Thymus (tissue), 11 donors: ENCODE results near the gene FAM124A. TPM values are rescaled to one million over a fixed set of nuclear protein-coding genes. Genes with fewer than 3 reads are reported as not detected.

Experiments used
- DNase-seq, 9 donors: peaks; one replicate each; pipeline ENCODE4 v3.0.0-alpha.2; 2013; ENCODE audit warnings: low spot score in 9 of 9, low read depth in 6 of 9, missing footprints in 1 of 9
- H3K27ac ChIP-seq, 2 donors: one replicate each; pipeline ENCODE4 v1.5.1; 2013; ENCODE audit warnings: control low read depth in 1 of 2, low read depth in 1 of 2, low read length in 1 of 2, mild to moderate bottlenecking in 1 of 2, moderate library complexity in 1 of 2
- H3K27me3 ChIP-seq, 2 donors: one replicate each; pipeline ENCODE4 v1.5.1; 2013; ENCODE audit warnings: low read length in 1 of 2; ENCODE audit not compliant: control insufficient read depth in 2 of 2, insufficient read depth in 1 of 2
- H3K36me3 ChIP-seq, 2 donors: one replicate each; pipeline ENCODE4 v1.5.1; 2013; ENCODE audit warnings: low read length in 1 of 2, mild to moderate bottlenecking in 1 of 2, moderate library complexity in 1 of 2; ENCODE audit not compliant: control insufficient read depth in 2 of 2, insufficient read depth in 2 of 2
- H3K4me1 ChIP-seq, 2 donors: one replicate each; pipeline ENCODE4 v1.5.1; 2013; ENCODE audit warnings: low read length in 2 of 2; ENCODE audit not compliant: control insufficient read depth in 2 of 2, insufficient read depth in 2 of 2
- H3K4me3 ChIP-seq, 2 donors: one replicate each; pipeline ENCODE4 v1.5.1; 2013; ENCODE audit warnings: low read length in 2 of 2, control low read depth in 1 of 2, mild to moderate bottlenecking in 1 of 2
- H3K9me3 ChIP-seq, 2 donors: one replicate each; pipeline ENCODE4 v1.5.1; 2013; ENCODE audit warnings: low read length in 1 of 2, mild to moderate bottlenecking in 1 of 2; ENCODE audit not compliant: control insufficient read depth in 2 of 2, insufficient read depth in 1 of 2
- WGBS: extraction: QIAGEN DNeasy Blood & Tissue Kit; methylation state at CpG from one replicate; pipeline ENCODE4 v1.1.7; 2013; 5-methylcytosine and 5-hydroxymethylcytosine counted together
- polyA plus RNA-seq: library from polyadenylated mRNA; stranded (reverse); fragments of 200-250 nt; gene quantifications from one replicate; pipeline ENCODE4 v1.2.3, GENCODE V29; 2013
- total RNA-seq: library from RNA; stranded (reverse); fragments of 120-200 nt; gene quantifications from one replicate; pipeline ENCODE4 v1.2.4, GENCODE V29; 2013
- donor health status: healthy.

Gene FAM124A
- total and polyA plus RNA-seq, 2 donors: 3.0 to 5.2 TPM

GRCh38 chr13:51181786-51182383, 40.3 kb upstream of the FAM124A start:
- DNase-seq: no peak
- no peaks in the 10 kb centered on the region for H3K9me3 ChIP-seq
- H3K27ac ChIP-seq: no peak overlapping the region
- WGBS: 94% methylated on average over 4 of the region's 4 CpGs
- no peaks in the 10 kb centered on the region for H3K4me1 ChIP-seq
- H3K27me3 ChIP-seq: peaks cover 0 to 5% of the 10 kb centered on the region in 2 donors
- no peak overlapping the region for H3K4me3 ChIP-seq
- H3K36me3 ChIP-seq: no peaks in the 10 kb centered on the region

GRCh38 chr13:51191743-51192142, 30.5 kb upstream of the FAM124A start:
- H3K4me1 ChIP-seq: no peaks in the 10 kb centered on the region
- H3K9me3 ChIP-seq: no peaks in the 10 kb centered on the region
- DNase-seq: no peak
- 90% methylated on average over 12 of the region's 12 CpGs for WGBS
- no peaks in the 10 kb centered on the region for H3K36me3 ChIP-seq
- H3K27ac ChIP-seq: no peak overlapping the region
- no peaks in the 10 kb centered on the region for H3K27me3 ChIP-seq
- H3K4me3 ChIP-seq: no peak overlapping the region

- no peak overlapping the region for H3K4me3 ChIP-seq
- H3K9me3 ChIP-seq: no peaks in the 10 kb centered on the region
- H3K27me3 ChIP-seq: no peaks in the 10 kb centered on the region
- no peaks in the 10 kb centered on the region for H3K36me3 ChIP-seq
- no peaks in the 10 kb centered on the region for H3K4me1 ChIP-seq
- H3K27ac ChIP-seq: no peak overlapping the region
- no peak for DNase-seq
- WGBS: 96% methylated on average over 1 of the region's 1 CpG
Observed at GRCh38 chr13:51192348-51192747, 29.9 kb upstream of the FAM124A start.

GRCh38 chr13:51193387-51193786, 28.8 kb upstream of the FAM124A start:
- H3K9me3 ChIP-seq: no peaks in the 10 kb centered on the region
- no peaks in the 10 kb centered on the region for H3K36me3 ChIP-seq
- H3K27ac ChIP-seq: no peak overlapping the region
- no peaks in the 10 kb centered on the region for H3K4me1 ChIP-seq
- no peaks in the 10 kb centered on the region for H3K27me3 ChIP-seq
- no peak overlapping the region for H3K4me3 ChIP-seq
- no peak for DNase-seq
- 94% methylated on average over 2 of the region's 2 CpGs for WGBS

GRCh38 chr13:51194942-51195341, 27.3 kb upstream of the FAM124A start:
- H3K27ac ChIP-seq: no peak overlapping the region
- WGBS: 96% methylated on average over 8 of the region's 8 CpGs
- DNase-seq: no peak
- no peaks in the 10 kb centered on the region for H3K36me3 ChIP-seq
- no peaks in the 10 kb centered on the region for H3K27me3 ChIP-seq
- no peaks in the 10 kb centered on the region for H3K4me1 ChIP-seq
- no peak overlapping the region for H3K4me3 ChIP-seq
- H3K9me3 ChIP-seq: no peaks in the 10 kb centered on the region

- H3K4me3 ChIP-seq: no peak overlapping the region
- H3K27me3 ChIP-seq: no peaks in the 10 kb centered on the region
- H3K4me1 ChIP-seq: no peaks in the 10 kb centered on the region
- no peaks in the 10 kb centered on the region for H3K36me3 ChIP-seq
- no peak for DNase-seq
- no peak overlapping the region for H3K27ac ChIP-seq
- no peaks in the 10 kb centered on the region for H3K9me3 ChIP-seq
- 98% methylated on average over 2 of the region's 2 CpGs for WGBS
Observed at GRCh38 chr13:51201886-51202285, 20.3 kb upstream of the FAM124A start.

GRCh38 chr13:51202477-51203046, 19.6 kb upstream of the FAM124A start:
- 100% methylated on average over 2 of the region's 2 CpGs for WGBS
- Histone ChIP-seq H3K4me3 (no peak overlapping the region), H3K9me3 (no peaks in the 10 kb centered on the region), H3K27ac (no peak overlapping the region), H3K27me3 (no peaks in the 10 kb centered on the region), H3K4me1 (no peaks in the 10 kb centered on the region), H3K36me3 (no peaks in the 10 kb centered on the region)
- no peak for DNase-seq

GRCh38 chr13:51206584-51206983, 15.6 kb upstream of the FAM124A start:
- Histone ChIP-seq H3K4me1 (no peaks in the 10 kb centered on the region), H3K27ac (no peak overlapping the region), H3K9me3 (no peaks in the 10 kb centered on the region), H3K4me3 (no peak overlapping the region), H3K36me3 (no peaks in the 10 kb centered on the region), H3K27me3 (peaks cover 0 to 15% of the 10 kb centered on the region in 2 donors)
- DNase-seq: no peak
- WGBS: 98% methylated on average over 3 of the region's 3 CpGs

GRCh38 chr13:51207881-51208280, 14.3 kb upstream of the FAM124A start:
- WGBS: 73% methylated on average over 2 of the region's 2 CpGs
- Histone ChIP-seq H3K27ac (no peak overlapping the region), H3K36me3 (no peaks in the 10 kb centered on the region), H3K27me3 (peaks cover 0 to 23% of the 10 kb centered on the region in 2 donors), H3K4me1 (no peaks in the 10 kb centered on the region), H3K9me3 (no peaks in the 10 kb centered on the region), H3K4me3 (no peak overlapping the region)
- no peak for DNase-seq
